GM12864 (cell line): ENCODE data around the gene GSAP.

Experiments
- DNase-seq: peaks from one replicate; pipeline ENCODE4 v3.0.0-alpha.2; 2011; ENCODE audit warnings: low read depth
- H3K4me3 ChIP-seq: 2 replicates; pipeline ENCODE4 v1.5.1; 2011; ENCODE audit warnings: mild to moderate bottlenecking, low read depth, low read length, control low read depth
- TF ChIP-seq, protein P1 (sequence below): IDR thresholded peaks from 2 replicates; pipeline ENCODE4 v1.5.1; 2011; ENCODE audit warnings: low read depth, mild to moderate bottlenecking, moderate library complexity, low read length, control low read depth, inconsistent platforms; ENCODE audit errors: missing control alignments

Gene GSAP

DNA sequence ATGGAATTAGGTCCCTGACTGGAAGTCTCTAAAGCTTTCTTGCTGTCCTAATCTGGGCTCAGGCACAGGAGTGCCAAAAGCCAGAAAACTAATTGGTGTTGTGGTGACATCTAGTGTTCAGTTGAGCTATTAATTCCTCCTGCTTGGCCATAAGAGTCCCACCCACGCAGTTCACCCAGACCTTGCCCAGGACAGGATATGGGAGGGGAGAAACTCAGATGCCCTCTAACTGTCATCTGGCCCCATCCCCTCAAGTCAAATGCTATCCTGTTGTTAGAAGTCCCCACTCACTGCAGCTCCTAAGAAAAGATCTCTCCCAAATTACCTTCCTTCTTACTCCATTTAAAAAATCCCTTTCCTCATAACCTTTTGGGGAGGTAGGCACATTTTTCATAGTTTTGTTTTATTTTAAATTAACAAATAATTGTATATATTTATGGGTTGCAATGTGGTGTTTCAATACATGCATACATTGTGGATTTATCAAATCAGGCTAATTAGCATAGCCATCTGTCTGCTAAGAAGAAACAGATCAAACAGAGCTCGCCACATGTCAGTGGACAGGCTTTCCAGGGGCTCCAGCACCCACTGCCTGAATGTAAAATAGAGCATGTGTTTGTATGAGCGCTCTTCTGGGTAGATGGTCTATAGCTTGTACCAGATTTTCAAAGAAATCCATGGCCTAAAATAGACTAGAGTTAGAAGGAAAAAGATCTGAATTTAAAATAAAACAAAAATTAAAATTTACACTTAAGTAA, 84.0 kb downstream of the GSAP start:
- DNase-seq: peak; percentile 90
- TF ChIP-seq, protein P1, sequence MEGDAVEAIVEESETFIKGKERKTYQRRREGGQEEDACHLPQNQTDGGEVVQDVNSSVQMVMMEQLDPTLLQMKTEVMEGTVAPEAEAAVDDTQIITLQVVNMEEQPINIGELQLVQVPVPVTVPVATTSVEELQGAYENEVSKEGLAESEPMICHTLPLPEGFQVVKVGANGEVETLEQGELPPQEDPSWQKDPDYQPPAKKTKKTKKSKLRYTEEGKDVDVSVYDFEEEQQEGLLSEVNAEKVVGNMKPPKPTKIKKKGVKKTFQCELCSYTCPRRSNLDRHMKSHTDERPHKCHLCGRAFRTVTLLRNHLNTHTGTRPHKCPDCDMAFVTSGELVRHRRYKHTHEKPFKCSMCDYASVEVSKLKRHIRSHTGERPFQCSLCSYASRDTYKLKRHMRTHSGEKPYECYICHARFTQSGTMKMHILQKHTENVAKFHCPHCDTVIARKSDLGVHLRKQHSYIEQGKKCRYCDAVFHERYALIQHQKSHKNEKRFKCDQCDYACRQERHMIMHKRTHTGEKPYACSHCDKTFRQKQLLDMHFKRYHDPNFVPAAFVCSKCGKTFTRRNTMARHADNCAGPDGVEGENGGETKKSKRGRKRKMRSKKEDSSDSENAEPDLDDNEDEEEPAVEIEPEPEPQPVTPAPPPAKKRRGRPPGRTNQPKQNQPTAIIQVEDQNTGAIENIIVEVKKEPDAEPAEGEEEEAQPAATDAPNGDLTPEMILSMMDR: peak; percentile 60
- H3K4me3 ChIP-seq: no peak overlapping the region

DNA sequence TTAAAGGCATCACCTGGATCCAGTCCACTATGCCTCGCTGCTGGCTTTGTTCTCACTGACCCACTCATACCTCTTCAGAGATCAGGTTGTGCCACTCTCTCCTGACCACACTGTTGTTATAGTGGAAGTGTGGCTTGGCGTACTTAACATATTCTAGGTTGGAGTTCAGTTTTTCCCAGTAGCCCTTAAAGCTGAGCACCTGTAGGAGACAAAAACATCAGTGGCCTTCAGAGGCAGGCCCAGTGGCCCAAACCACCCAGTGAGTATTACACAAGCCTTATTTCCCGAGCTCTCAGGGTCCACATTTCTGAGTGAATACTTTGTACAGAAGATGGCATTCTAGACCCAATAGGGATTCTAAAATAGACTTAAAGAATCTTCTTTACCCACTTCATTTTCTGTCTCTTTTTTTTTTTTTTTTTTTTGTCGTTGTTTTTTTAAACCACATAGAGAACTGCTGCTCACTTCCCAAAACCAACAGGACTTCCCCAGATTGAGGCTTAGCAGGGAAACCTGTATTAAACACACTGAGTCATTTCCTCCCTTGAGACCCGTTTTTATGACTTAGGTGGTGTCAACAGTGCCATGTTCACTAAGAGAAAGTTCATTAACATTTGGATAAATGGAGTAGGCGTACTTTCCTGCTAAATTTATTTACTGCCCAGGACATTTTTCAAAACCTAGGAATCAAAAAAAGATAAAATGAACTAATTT, 85.8 kb downstream of the GSAP start:
- TF ChIP-seq, protein P1: no peak
- DNase-seq: peak; percentile 68
- H3K4me3 ChIP-seq: no peak overlapping the region

DNA sequence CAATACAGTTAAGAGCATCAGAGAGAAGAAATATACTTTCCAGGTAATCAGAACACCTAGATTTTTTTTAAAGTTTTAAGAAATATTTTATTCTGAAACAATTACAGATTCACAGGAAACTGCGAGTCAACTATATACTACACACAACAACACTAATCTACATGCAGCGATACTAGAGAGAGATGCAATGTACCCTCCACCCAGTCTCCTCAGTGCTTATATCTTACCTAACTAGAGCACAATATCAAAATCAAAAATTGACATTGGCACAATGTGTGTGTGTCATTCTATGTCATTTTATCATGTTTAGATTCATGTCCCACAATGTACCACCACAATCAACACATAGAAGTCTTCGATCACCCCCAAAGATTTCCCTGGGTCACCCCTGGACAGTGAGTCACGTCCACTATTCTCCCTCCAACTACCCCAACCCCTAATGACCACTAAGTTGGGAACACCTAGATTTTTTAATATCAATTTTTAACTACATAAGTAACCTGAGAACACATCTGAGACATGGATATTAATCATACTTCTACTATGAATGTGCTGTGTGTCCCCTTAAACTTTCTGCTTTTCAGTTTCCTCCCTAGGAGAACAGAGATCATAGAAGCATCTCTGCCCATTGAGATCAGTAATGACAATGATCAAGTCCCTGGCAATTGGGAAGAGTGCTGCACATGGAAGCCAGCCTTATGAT, 86.5 kb downstream of the GSAP start:
- TF ChIP-seq, protein P1: no peak
- DNase-seq: no peak
- no peak overlapping the region for H3K4me3 ChIP-seq

DNA sequence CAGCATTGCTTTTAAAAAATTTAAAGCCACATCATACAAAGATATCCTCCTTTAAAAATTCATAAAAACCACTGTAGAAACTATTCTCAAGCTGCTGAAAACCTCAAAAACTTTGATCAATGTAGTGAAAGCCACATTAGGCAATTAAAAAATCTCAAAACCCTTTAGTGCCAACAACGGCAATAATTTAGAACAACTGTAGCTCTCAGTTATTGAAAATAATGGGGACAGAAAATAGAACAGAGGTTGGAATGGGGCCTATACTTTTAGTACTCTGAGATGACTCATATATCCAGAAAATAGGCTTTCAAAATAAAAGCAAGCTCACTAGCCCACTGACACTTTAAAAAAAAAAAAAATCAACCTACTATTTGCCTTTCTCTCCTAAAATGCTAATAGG, 87.5 kb downstream of the GSAP start:
- TF ChIP-seq, protein P1: no peak
- DNase-seq: no peak
- H3K4me3 ChIP-seq: no peak overlapping the region

DNA sequence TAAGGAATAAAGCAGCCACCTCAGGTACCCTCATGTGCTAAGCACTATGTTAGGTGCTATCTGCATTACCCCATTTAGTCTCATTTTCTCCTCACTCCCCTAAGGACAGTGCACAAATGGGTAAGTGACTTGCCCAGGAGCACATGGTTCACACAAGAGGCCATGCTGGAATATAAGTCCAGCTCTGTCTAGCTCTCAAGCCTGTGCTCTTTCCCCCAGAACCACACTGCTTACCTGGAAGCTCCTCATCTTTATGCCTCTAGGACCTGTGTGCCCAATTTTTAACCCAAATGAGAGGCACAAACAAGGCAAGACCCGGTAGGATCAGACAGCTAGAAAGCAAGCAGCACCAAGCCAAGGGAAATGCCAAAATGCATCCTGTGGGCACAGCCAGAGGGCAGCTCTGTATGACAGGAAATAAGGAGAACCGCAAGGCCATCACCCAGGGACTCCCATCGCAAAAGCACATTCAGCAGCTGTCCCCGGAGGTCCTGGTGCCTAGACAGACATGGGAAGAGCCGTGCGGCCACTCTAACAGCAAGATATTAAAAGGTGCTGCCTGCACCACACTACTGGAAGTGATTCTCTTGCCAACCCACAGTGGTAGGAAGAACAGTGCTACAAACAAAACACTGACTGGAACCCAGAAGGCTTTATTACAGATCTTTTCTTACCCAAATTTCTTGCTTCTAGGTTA, 88.1 kb downstream of the GSAP start:
- TF ChIP-seq, protein P1: no peak
- H3K4me3 ChIP-seq: no peak overlapping the region
- DNase-seq: no peak

DNA sequence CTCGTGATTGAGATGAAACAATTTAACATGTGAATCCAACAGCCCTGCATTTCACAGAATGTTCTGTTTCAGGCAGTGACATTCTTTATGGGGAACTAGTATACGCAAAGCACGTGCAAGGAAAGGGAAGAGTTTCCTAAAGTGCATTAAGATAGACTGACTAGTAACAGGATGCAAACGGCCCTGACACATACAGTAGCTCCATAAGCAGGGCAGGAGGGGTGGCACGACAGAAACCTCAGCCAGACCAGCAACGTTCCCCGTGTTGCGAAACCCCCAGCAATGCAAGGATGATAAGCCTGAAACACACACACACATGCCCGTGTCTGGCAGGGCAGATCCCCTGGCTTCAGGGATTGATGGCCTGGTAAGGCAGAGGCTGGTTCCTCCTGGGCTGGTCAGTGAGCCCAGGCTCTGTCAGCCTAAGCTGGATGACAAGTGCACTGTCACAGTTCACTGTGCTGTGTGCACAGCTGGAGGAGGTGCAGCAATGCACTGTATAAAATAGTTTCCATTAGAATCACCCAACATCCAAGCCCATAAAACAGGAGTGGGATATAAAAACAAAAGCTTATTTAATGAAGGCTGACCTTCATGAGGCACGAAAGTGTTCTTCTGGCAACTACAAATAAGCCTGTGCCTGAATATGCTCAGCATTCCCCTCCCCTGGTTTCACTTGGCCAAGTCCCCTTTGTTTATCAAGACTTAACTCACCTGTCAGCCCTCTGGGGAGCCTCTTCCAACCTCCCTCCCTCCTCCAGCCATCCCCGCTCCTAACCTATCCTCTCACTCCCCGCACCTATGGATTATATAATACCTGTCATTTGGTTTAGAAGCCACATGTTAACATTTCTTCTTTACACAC, 88.8 kb downstream of the GSAP start:
- no peak for DNase-seq
- no peak overlapping the region for H3K4me3 ChIP-seq

More for the DNA sequence above, 88.8 kb downstream of the GSAP start:
- TF ChIP-seq, protein P1: no peak
